GM18505 (cell line): ENCODE results near the gene IL9R.
"Not testable (repeated sequence)": the region's sequence is repeated elsewhere in the genome, so short reads cannot be mapped to it uniquely, and the experiment has no call there.

Experiments
- ATAC-seq: cut with Tn5 transposase; IDR thresholded peaks from one replicate; pipeline ENCODE4 v1.9.1; 2021; ENCODE audit not compliant: unreplicated experiment
- POLR2A ChIP-seq: IDR thresholded peaks from 4 replicates; pipeline ENCODE4 v1.6.1; 2011; ENCODE audit warnings: borderline replicate concordance; ENCODE audit not compliant: insufficient read depth, insufficient read length; ENCODE audit errors: extremely low read depth

IL9R gene, protein sequence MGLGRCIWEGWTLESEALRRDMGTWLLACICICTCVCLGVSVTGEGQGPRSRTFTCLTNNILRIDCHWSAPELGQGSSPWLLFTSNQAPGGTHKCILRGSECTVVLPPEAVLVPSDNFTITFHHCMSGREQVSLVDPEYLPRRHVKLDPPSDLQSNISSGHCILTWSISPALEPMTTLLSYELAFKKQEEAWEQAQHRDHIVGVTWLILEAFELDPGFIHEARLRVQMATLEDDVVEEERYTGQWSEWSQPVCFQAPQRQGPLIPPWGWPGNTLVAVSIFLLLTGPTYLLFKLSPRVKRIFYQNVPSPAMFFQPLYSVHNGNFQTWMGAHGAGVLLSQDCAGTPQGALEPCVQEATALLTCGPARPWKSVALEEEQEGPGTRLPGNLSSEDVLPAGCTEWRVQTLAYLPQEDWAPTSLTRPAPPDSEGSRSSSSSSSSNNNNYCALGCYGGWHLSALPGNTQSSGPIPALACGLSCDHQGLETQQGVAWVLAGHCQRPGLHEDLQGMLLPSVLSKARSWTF

DNA sequence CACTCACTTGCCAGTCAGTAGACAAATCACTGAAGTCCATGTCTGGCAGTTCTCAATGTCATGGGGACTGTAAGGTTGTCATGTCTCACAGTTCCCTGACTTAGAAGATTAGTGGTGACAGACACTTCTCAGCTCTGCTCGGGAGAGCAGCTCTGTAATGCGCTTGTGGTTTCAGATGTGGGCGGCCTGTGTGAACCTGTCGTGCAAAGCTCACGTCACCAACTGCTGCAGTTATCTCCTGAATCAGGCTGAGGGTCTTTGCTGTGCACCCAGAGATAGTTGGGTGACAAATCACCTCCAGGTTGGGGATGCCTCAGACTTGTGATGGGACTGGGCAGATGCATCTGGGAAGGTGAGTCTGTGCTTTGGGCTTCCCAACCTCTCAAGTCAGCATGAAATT lies at the start of gene IL9R:
IL9R (plus strand) TSS at position 261 of the 400 bp plus-strand sequence; CDS start at position 325, 64 bp downstream.
- peak; percentile 72 for ATAC-seq
- no peak for TF ChIP-seq POLR2A

DNA sequence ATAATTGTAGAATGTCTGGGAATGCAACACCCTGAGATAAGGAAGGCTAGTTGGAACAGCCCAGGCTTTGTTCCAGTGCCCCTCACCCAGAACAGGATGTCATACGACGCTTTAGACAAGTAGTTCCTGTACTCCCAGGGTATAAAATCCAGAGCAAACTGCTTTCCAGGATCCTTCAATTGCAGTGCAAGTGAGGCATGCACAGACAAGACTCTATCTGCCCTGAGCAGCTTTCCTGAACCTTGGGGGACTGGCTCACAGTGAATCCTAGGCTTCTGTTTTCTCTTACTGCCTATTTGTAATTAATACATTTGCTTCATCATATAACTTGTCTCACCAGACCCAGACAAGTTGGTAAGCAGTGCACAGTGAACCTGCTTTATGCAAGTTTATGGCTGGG lies 48.4 kb upstream of the IL9R start:
- no peak for ATAC-seq
- no peak for TF ChIP-seq POLR2A

DNA sequence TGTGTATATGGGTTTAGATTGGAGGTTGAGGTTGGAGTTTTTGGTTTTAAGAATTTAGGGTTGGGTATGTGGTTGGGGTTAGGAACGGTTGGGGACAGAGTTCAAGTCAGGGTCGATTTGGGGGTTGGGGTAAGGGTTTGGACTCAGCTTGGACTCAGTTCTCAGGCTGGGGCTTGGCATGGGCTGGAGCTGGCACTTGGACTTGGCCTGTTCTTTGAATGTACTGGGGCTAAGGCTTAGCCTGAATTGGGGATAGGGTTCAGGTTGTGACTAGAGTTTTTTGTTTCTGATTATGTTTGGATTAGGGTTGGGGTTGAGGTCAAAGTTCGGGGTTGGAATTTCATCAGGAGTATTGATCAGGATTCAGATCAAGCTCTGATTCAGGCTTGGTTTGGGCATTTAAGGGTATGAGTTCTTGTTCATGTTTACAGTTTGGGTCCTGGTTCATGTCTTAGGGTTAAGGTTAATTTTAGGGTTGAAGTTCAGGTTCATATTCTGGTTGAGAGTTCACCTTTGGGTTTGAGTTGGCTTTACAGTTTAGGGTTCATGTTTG lies 46.2 kb upstream of the IL9R start:
- ATAC-seq = no peak
- TF ChIP-seq POLR2A = no peak

DNA sequence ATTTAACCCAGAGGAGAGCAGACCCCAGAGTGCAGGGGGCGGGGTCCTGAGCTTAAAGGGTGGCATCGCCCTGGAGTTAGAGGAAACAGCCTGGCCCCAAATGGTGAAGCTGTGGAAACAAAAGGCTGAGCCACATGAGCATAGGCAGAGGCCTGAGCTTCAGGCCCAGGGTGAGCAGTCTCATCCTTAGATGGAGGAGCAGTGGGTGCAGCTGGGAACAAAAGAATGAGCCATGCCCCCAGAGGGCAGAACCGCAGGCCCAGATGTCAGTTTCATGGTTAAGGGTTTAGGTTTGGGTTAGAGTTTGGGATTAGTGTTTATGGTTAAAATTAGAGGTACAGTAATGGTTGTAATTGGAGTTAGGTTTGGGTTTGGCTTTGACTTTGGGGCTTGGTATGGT lies 44.4 kb upstream of the IL9R start:
- ATAC-seq = no peak
- TF ChIP-seq POLR2A = no peak

DNA sequence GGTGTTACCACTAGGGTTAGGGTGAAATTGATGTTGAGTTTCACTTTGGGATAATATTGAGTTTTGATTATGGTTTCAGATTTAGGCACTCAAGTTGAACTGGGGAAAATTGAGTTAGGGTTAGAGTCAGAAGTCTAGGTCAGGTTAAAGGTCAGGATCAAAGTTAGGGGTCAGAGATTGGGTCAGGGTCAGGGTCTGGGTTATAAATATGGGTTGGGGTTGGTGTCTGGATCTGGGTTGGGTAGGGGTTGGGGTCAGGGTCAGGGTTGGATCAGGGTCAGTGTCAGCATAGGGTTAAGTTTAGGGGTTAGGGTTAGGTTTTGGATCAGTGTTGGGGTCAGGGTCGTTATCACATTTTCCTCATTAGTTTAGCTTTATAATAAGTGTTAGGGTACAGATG lies 42.7 kb upstream of the IL9R start:
- no peak for ATAC-seq
- TF ChIP-seq POLR2A = no peak

DNA sequence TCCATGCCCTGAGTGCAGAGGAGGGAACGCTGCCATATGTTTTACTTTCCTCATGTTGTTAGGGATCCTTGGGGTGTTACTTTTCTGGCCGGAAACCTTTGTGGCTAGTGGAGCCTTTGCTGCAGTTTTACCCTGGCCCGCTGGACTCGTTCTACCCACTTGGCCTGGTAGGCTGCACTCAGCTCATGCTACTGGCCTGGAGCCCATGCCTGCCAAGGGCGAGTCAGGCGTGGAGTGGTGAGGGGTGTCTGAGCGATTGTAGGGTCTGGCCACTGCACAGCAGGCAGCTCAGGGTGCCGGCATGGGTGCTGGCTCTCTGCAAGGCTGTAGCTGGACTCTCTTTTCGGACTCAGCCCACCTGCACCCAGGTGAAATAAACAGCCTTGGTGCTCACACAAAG lies 41.4 kb upstream of the IL9R start:
- no peak for ATAC-seq
- TF ChIP-seq POLR2A = no peak

DNA sequence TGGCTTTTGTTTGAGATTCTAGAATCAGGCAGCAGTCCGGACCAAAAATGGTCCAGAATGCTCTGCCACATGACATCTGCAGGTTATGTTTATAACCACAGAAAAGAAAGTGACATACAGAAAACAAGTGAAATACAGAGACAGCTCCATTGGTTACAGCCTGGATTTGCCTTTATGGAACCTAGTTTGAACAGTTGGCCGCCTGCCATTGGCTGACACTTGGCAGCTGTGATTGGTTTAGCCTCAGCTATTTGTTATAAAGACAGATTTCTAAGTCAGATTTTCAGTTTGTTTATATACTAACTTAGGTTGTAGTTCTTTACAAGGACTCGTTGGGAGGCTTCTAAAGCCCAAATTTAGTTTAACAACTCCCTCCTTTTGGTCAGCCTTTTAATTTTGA lies 40.8 kb upstream of the IL9R start:
- ATAC-seq = no peak
- TF ChIP-seq POLR2A = no peak

DNA sequence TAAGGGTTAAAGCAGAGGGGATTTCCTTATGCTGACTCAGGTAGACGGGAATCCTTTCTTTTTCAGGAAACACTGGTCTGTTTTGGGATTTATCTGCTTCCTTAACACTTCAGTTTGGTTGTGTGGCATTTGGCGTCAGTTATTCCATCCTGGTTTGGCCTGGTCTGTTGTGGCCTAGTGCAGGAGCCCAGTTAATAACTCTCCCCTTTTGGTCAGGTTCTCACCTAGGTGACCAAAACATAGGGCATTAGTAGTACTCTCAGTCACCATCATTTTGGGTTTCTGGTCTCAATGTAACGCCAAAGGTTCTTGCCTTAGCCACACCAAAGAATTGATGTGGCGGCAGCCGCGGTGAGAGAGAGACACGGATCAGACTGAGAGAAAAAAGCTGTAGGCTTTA lies 39.7 kb upstream of the IL9R start:
- ATAC-seq = no peak

DNA sequence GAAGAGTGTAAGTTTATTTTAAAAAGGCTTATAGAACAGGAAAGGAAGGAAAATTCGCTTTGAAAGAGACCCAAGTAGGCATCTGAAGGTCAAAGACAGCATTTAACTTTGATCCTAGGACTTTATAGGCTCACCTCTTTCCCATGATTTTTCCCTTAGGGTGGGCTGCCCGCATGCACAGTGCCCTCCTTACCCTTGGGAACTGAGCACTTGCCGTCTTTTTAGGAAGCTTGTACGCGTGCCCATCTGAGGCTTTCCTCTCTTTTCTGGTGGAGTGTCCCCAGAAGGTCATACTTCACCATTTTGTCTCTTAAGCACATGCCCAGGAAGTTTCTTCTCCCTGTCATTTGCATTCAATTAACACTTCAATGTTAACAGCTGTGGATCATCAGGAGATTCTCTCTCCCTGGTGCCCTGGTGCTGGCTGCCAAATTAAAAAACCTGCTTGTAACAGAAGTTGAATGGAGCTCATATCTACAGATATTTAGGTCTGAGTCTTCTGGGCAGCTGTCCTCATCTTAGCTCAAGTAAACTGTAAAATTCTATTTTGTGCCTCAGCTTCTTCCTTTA lies 38.4 kb upstream of the IL9R start:
- ATAC-seq = no peak
- no peak for TF ChIP-seq POLR2A

More for the DNA sequence above, 39.7 kb upstream of the IL9R start:
- TF ChIP-seq POLR2A = no peak

DNA sequence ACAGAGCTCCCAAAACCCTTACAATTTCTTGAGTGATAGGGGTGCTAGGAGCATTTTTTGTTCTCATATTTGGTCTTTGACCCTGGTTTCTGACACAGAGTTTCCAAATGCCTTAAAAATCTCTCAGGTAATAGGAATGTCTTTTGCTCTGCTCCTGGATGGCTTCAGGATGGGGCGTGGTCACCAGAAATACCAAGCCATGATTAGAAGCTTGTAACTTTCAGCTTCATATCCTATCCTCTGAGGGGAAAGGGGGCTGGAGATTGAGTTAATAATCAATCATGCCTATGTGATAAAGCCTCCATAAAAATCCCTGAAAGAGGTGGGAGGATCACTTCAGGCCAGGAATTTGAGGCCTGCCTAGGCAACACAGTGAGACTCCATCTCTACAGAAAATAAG lies 34.6 kb upstream of the IL9R start:
- TF ChIP-seq POLR2A = no peak
- ATAC-seq = no peak

DNA sequence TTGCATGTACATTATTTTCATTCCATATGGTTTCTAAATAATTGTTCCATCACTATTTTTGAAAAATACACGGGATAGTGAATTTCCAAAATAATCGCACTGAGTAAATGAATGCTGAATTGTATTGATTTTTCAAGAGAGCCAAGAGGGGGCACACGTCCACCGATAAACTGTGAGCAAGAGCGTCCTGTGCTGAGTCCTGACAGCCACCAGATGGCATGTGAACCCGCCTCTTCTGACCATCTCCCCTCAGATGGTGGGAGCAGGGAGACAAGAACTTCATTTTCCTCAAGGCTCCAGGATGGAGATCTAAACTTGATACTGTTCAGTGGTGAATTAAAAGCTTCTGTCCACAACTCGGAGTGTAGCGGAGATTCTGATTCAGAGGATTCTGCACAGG lies 30.6 kb upstream of the IL9R start:
- no peak for TF ChIP-seq POLR2A
- ATAC-seq = no peak

DNA sequence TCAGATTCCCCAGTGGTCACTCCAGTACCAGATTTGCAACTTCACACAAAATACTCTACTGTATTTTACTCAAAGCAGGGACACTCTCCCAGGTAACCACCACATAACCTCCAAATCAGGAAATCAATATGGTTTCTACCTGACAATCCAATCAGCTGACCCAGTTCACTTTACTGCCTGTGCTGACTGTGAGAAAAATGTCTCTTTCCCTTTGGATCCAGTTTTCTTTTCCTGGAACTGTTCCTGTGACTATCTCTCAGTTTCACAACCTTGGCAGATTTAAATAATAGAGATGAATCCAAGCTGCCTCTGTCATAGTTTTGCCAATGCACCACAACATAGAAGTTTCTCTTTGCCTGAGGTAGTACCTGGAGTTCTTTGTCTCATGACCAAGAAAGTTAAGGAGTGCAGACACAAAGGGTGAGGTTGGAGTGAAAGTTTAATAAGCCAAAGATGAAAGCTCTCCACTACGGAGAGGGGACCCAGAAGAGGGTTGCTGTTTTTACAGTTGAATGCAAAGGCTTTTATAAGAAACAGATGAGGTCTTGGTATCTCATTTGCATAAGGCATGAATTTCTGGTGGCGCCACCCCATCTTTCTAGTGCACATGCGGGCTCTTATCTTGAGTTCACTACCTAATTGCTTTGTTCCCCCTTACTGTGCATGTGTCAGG lies 29.7 kb upstream of the IL9R start:
- no peak for ATAC-seq
- TF ChIP-seq POLR2A = no peak

DNA sequence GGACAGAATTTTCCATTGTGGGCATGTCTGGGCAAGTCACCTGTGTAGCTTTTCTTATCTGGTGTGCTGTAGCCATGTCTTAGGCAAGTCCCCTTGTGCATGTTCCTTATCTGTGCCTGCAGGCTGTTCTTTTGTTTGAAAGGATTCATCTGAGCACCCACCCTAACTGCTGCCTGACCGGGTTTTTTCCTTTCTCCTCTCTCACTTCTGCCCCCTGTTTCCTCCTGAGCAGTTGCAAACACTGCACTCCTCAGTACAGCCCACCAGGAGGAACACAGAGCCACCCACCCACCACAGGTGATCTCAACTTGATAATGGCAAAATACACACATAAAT lies 29.2 kb upstream of the IL9R start:
- no peak for TF ChIP-seq POLR2A
- ATAC-seq = no peak

DNA sequence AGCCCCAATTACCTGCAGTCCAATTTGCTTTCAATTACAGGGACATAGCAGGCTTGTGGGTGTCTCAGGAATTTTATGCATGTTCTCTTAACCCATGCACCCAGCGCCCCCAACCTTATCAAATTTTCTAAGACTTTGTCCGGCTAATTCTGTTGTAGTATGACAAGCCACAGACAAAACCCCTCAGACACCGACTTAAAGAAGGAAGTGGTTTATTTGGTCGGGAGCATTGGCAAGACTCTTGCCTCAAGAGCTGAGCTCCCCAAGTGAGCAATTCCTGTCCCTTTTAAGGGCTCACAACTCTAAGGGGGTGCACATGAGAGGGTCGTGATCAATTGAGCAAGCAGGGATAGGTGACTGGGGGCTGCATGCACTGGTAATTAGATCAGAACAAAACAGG lies 28.7 kb upstream of the IL9R start:
- no peak for ATAC-seq
- TF ChIP-seq POLR2A = no peak

DNA sequence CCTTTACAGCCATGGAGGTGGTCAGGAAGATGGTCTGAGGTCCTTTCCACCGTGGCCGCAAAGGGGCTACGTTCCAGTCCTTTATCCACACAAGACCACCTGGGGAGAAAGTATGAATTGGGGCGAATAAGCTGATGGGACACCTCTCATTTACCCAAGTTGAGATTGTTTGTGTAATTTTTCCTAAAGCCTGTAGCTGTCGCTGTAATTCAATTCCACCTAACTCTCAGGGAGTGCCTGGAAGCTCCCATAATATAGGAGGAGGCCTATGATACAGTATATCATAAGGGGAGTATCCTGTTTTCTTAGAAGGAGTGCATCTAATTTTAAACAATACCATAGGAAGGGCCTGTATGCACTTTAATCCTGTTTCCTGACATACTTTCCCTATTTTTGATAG lies 25.8 kb upstream of the IL9R start:
- not testable (repeated sequence) for ATAC-seq

DNA sequence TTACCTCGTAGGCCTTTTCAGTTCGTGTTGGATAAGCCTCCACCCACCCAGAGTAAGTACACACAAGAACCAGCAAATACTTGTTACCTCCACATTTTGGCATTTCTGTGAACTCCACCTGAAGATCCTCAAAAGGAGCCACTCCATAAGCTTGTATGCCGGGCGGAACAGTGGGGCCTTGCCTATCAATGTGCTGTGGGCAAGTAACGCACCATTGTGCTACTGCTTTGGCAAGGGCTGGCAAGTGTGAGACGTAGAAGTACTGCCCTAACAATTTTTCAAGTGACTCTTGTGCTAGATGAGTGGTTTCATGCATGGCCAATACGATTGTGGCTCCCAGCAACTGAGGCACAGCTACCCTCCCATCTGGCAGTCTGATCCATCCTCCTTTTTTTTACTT lies 25.3 kb upstream of the IL9R start:
- ATAC-seq = not testable (repeated sequence)
